ENCODE measurements around the gene CDK16.

The CDK16 gene

DNA sequence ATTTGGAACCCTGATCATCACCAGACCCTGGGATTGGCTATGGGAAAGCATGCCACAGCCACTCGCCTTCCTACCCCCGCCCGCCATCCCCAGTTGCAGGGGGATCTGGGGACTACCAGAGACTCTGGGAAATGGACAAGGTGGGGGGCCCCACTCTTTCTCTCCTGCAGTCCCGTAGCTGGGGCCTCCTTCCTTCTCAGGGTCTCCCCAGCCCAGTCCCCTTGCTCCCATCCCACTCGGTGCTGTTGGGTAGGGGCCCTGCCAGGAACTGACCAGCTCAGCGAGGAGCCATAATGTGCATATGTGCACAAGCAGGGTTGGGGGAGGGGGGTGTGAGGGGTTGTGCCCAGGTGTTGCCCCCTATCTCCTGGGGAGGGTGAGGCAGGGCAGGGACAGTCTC, 10.9 kb downstream of the CDK16 start:
- Histone ChIP-seq H3K14ac (ENCODE audit: low read length in 2 of 2) (no peak overlapping the region), H2BK5ac (ENCODE audit: low read depth, low read length, poor library complexity, severe bottlenecking) (no peak overlapping the region), H2BK12ac (ENCODE audit: low read length in 2 of 2) (no peak overlapping the region), H3K23ac (ENCODE audit: low read length in 2 of 2) (no peak overlapping the region), H3K27ac (ENCODE audit: low read length, poor library complexity, severe bottlenecking) (no peak overlapping the region), H3K79me1 (replicated peaks; ENCODE audit: low read length, poor library complexity, severe bottlenecking) (peaks cover 12% of the 10 kb centered on the region), H3K9ac (ENCODE audit: low read length) (no peak overlapping the region), H3K9me3 (ENCODE audit: control insufficient read depth, low read length) (no peaks in the 10 kb centered on the region), H2AFZ (ENCODE audit: low read depth, low read length) (no peak overlapping the region), H3K4me3 (ENCODE audit: insufficient read depth in 1 of 2, low read depth in 1 of 2, low read length in 2 of 2) (no peak overlapping the region), H3K4me1 (ENCODE audit: control insufficient read depth, insufficient read depth, low read depth, low read length) (peaks cover 2% of the 10 kb centered on the region), H3K36me3 (ENCODE audit: control insufficient read depth in 1 of 2, insufficient read depth in 2 of 2, low read depth in 1 of 2, low read length in 2 of 2) (peaks cover 44 to 51% of the 10 kb centered on the region in 2 experiments), H3K27me3 (ENCODE audit: control insufficient read depth in 1 of 2, insufficient read depth in 1 of 2, low read length in 2 of 2) (peaks cover 0 to 10% of the 10 kb centered on the region in 2 experiments), H2AK5ac (ENCODE audit: low read length, severe bottlenecking) (no peak overlapping the region), H2BK120ac (ENCODE audit: low read depth, low read length) (no peak overlapping the region), H3K4me2 (ENCODE audit: low read length, poor library complexity, severe bottlenecking) (no peak overlapping the region), H3K18ac (ENCODE audit: low read depth in 1 of 2, low read length in 2 of 2) (no peak overlapping the region), H4K8ac (ENCODE audit: low read length) (no peak overlapping the region), H3K4ac (ENCODE audit: low read depth in 1 of 2, low read length in 2 of 2) (no peak overlapping the region), H2BK15ac (ENCODE audit: low read depth, poor library complexity, severe bottlenecking) (no peak overlapping the region), H4K91ac (ENCODE audit: low read length) (no peak overlapping the region)
- DNase-seq: no peak
- WGBS: 96% methylated on average over 3 of the region's 6 CpGs

GRCh38 chrX:47230136-47230868, 11.8 kb downstream of the CDK16 start:
- no peak overlapping the region for H3K4ac ChIP-seq (ENCODE audit: low read depth in 1 of 2, low read length in 2 of 2)
- no peak overlapping the region for H3K18ac ChIP-seq (ENCODE audit: low read depth in 1 of 2, low read length in 2 of 2)
- no peak overlapping the region for H3K4me2 ChIP-seq (ENCODE audit: low read length, poor library complexity, severe bottlenecking)
- no peak overlapping the region for H2BK12ac ChIP-seq (ENCODE audit: low read length in 2 of 2)
- H2BK120ac ChIP-seq (ENCODE audit: low read depth, low read length): no peak overlapping the region
- no peak overlapping the region for H3K14ac ChIP-seq (ENCODE audit: low read length in 2 of 2)
- peaks cover 9% of the 10 kb centered on the region for H3K79me1 ChIP-seq (replicated peaks; ENCODE audit: low read length, poor library complexity, severe bottlenecking)
- H2BK15ac ChIP-seq (ENCODE audit: low read depth, poor library complexity, severe bottlenecking): no peak overlapping the region
- no peak for DNase-seq
- WGBS: 93% methylated on average over 5 of the region's 5 CpGs
- no peak overlapping the region for H2AK5ac ChIP-seq (ENCODE audit: low read length, severe bottlenecking)
- no peak overlapping the region for H4K91ac ChIP-seq (ENCODE audit: low read length)
- H3K36me3 ChIP-seq (ENCODE audit: control insufficient read depth in 1 of 2, insufficient read depth in 2 of 2, low read depth in 1 of 2, low read length in 2 of 2): peaks cover 36 to 43% of the 10 kb centered on the region in 2 experiments
- no peak overlapping the region for H4K8ac ChIP-seq (ENCODE audit: low read length)
- no peak overlapping the region for H2AFZ ChIP-seq (ENCODE audit: low read depth, low read length)
- no peak overlapping the region for H3K9ac ChIP-seq (ENCODE audit: low read length)
- H3K9me3 ChIP-seq (ENCODE audit: control insufficient read depth, low read length): no peaks in the 10 kb centered on the region
- peaks cover 0 to 12% of the 10 kb centered on the region in 2 experiments for H3K27me3 ChIP-seq (ENCODE audit: control insufficient read depth in 1 of 2, insufficient read depth in 1 of 2, low read length in 2 of 2)
- H3K27ac ChIP-seq (ENCODE audit: low read length, poor library complexity, severe bottlenecking): no peak overlapping the region
- H3K4me1 ChIP-seq (ENCODE audit: control insufficient read depth, insufficient read depth, low read depth, low read length): peaks cover 2% of the 10 kb centered on the region
- H2BK5ac ChIP-seq (ENCODE audit: low read depth, low read length, poor library complexity, severe bottlenecking): no peak overlapping the region
- H3K4me3 ChIP-seq (ENCODE audit: insufficient read depth in 1 of 2, low read depth in 1 of 2, low read length in 2 of 2): no peak overlapping the region
- H3K23ac ChIP-seq (ENCODE audit: low read length in 2 of 2): no peak overlapping the region

DNA sequence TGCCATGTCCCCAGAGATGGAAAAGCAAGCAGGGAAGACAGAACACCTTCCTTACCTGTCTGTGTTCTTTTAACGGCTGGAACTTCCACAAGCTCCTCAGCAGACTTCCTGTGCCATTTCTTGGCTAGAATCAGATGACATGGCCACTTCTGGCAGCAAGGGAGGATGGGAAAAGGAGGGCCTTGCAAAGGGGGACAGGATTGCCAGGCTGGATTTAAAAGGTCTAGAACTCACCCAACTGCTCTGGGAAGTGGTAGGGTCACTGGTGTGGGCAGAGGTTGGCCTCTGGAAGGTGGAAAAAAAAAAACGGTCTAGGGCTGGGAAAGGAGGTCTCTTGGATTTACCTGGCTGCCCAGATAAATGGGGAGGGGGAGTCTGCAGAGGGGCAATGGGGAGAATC, 12.7 kb downstream of the CDK16 start:
- Histone ChIP-seq H2AFZ (ENCODE audit: low read depth, low read length) (no peak overlapping the region), H4K8ac (ENCODE audit: low read length) (no peak overlapping the region), H3K18ac (ENCODE audit: low read depth in 1 of 2, low read length in 2 of 2) (no peak overlapping the region), H2BK15ac (ENCODE audit: low read depth, poor library complexity, severe bottlenecking) (no peak overlapping the region), H2AK5ac (ENCODE audit: low read length, severe bottlenecking) (no peak overlapping the region), H3K9ac (ENCODE audit: low read length) (no peak overlapping the region), H3K79me1 (replicated peaks; ENCODE audit: low read length, poor library complexity, severe bottlenecking) (peaks cover 3% of the 10 kb centered on the region), H4K91ac (ENCODE audit: low read length) (no peak overlapping the region), H2BK12ac (ENCODE audit: low read length in 2 of 2) (no peak overlapping the region), H2BK5ac (ENCODE audit: low read depth, low read length, poor library complexity, severe bottlenecking) (no peak overlapping the region), H3K23ac (ENCODE audit: low read length in 2 of 2) (no peak overlapping the region), H3K9me3 (ENCODE audit: control insufficient read depth, low read length) (no peaks in the 10 kb centered on the region), H3K27ac (ENCODE audit: low read length, poor library complexity, severe bottlenecking) (no peak overlapping the region), H3K4ac (ENCODE audit: low read depth in 1 of 2, low read length in 2 of 2) (no peak overlapping the region), H3K4me1 (ENCODE audit: control insufficient read depth, insufficient read depth, low read depth, low read length) (peaks cover 2% of the 10 kb centered on the region), H3K14ac (ENCODE audit: low read length in 2 of 2) (no peak overlapping the region), H3K36me3 (ENCODE audit: control insufficient read depth in 1 of 2, insufficient read depth in 2 of 2, low read depth in 1 of 2, low read length in 2 of 2) (peaks cover 27 to 34% of the 10 kb centered on the region in 2 experiments), H3K4me2 (ENCODE audit: low read length, poor library complexity, severe bottlenecking) (no peak overlapping the region), H2BK120ac (ENCODE audit: low read depth, low read length) (no peak overlapping the region), H3K4me3 (ENCODE audit: insufficient read depth in 1 of 2, low read depth in 1 of 2, low read length in 2 of 2) (no peak overlapping the region), H3K27me3 (ENCODE audit: control insufficient read depth in 1 of 2, insufficient read depth in 1 of 2, low read length in 2 of 2) (peaks cover 0 to 21% of the 10 kb centered on the region in 2 experiments)
- 100% methylated on average over 2 of the region's 2 CpGs for WGBS
- DNase-seq: no peak

GRCh38 chrX:47232197-47232802, 13.8 kb downstream of the CDK16 start:
- H3K23ac ChIP-seq (ENCODE audit: low read length in 2 of 2): no peak overlapping the region
- peak overlapping the region; percentile 19 for H2BK120ac ChIP-seq (ENCODE audit: low read depth, low read length)
- peaks cover 0 to 30% of the 10 kb centered on the region in 2 experiments for H3K27me3 ChIP-seq (ENCODE audit: control insufficient read depth in 1 of 2, insufficient read depth in 1 of 2, low read length in 2 of 2)
- H2AK5ac ChIP-seq (ENCODE audit: low read length, severe bottlenecking): peak overlapping the region; percentile 36
- H3K14ac ChIP-seq (ENCODE audit: low read length in 2 of 2): no peak overlapping the region
- peak overlapping the region; percentile 64 to 97 for H3K4ac ChIP-seq (ENCODE audit: low read depth in 1 of 2, low read length in 2 of 2)
- H4K91ac ChIP-seq (ENCODE audit: low read length): peak overlapping the region; percentile 89
- peaks cover 3% of the 10 kb centered on the region for H3K79me1 ChIP-seq (replicated peaks; ENCODE audit: low read length, poor library complexity, severe bottlenecking)
- H3K9ac ChIP-seq (ENCODE audit: low read length): peak overlapping the region; percentile 100
- peak overlapping the region; percentile 48 to 70 for H3K18ac ChIP-seq (ENCODE audit: low read depth in 1 of 2, low read length in 2 of 2)
- H2BK12ac ChIP-seq (ENCODE audit: low read length in 2 of 2): no peak overlapping the region
- no peaks in the 10 kb centered on the region for H3K9me3 ChIP-seq (ENCODE audit: control insufficient read depth, low read length)
- peak overlapping the region; percentile 90 for H4K8ac ChIP-seq (ENCODE audit: low read length)
- peak overlapping the region; percentile 77 for H3K4me2 ChIP-seq (ENCODE audit: low read length, poor library complexity, severe bottlenecking)
- peak overlapping the region; percentile 77 for H3K27ac ChIP-seq (ENCODE audit: low read length, poor library complexity, severe bottlenecking)
- H2BK5ac ChIP-seq (ENCODE audit: low read depth, low read length, poor library complexity, severe bottlenecking): no peak overlapping the region
- peaks cover 2% of the 10 kb centered on the region for H3K4me1 ChIP-seq (ENCODE audit: control insufficient read depth, insufficient read depth, low read depth, low read length)
- peak overlapping the region; percentile 85 to 93 for H3K4me3 ChIP-seq (ENCODE audit: insufficient read depth in 1 of 2, low read depth in 1 of 2, low read length in 2 of 2)
- peaks cover 16 to 23% of the 10 kb centered on the region in 2 experiments for H3K36me3 ChIP-seq (ENCODE audit: control insufficient read depth in 1 of 2, insufficient read depth in 2 of 2, low read depth in 1 of 2, low read length in 2 of 2)
- DNase-seq: no peak
- 81% methylated on average over 5 of the region's 8 CpGs for WGBS
- H2BK15ac ChIP-seq (ENCODE audit: low read depth, poor library complexity, severe bottlenecking): no peak overlapping the region
- peak overlapping the region; percentile 69 for H2AFZ ChIP-seq (ENCODE audit: low read depth, low read length)
